ENCODE data around the gene FBLIM1.

- TF ChIP-seq CTCF (IDR thresholded peaks at IDR 0.05; ENCODE audit: low read depth, low read length, poor library complexity, severe bottlenecking) = no peak
- no peak for TF ChIP-seq EZH2phosphoT487 (IDR thresholded peaks at IDR 0.05; ENCODE audit: borderline replicate concordance, low read length)
Measured at GRCh38 chr1:15747378-15747777, 11.2 kb upstream of the FBLIM1 start.
